Peyer's patch (tissue), 4 donors: ENCODE data around the gene MAGEA3.

ENCODE experiments used
- POLR2A ChIP-seq, 2 donors: fragments of 450-650 bp; IDR thresholded peaks; one replicate each; pipeline ENCODE4 v1.5.1; 2017; ENCODE audit warnings: antibody characterized with exemption in 2 of 2, mild to moderate bottlenecking in 2 of 2, moderate library complexity in 2 of 2
- TF ChIP-seq, protein P1 (sequence below), 6 experiments: fragments of 450-650 bp in 4 of 6; fragments of 200-600 bp in 2 of 6; sonication (generic) in 1 of 6; IDR thresholded peaks; one replicate each; pipeline ENCODE4 v1.5.1; 2017 to 2019; ENCODE audit warnings: antibody characterized with exemption in 6 of 6, mild to moderate bottlenecking in 3 of 6, moderate library complexity in 1 of 6

DNA sequence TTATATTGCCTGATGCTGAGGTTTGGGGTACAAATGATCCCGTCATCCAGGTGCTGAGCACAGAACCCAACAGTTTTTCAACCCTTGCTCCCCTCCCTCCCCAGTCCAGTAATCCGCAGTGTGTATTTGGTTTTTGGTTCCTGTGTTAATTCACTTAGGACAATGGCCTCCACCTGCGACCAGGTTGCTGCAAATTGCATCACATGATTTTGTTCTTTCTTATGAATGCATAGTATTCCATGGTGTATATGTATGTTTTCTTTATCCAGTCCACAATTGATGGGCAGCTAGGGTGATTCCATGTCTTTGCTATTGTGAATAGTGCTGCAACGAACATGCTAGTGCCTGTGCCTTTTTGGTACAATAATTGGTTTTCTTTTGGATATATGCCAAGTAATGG is 35.5 kb upstream of the MAGEA3 start:
- TF ChIP-seq, protein P1, sequence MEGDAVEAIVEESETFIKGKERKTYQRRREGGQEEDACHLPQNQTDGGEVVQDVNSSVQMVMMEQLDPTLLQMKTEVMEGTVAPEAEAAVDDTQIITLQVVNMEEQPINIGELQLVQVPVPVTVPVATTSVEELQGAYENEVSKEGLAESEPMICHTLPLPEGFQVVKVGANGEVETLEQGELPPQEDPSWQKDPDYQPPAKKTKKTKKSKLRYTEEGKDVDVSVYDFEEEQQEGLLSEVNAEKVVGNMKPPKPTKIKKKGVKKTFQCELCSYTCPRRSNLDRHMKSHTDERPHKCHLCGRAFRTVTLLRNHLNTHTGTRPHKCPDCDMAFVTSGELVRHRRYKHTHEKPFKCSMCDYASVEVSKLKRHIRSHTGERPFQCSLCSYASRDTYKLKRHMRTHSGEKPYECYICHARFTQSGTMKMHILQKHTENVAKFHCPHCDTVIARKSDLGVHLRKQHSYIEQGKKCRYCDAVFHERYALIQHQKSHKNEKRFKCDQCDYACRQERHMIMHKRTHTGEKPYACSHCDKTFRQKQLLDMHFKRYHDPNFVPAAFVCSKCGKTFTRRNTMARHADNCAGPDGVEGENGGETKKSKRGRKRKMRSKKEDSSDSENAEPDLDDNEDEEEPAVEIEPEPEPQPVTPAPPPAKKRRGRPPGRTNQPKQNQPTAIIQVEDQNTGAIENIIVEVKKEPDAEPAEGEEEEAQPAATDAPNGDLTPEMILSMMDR (IDR thresholded peaks at IDR 0.05) = no peak
- no peak for TF ChIP-seq POLR2A (IDR thresholded peaks at IDR 0.05)
